ENCODE measurements around the gene HAPLN2.

- TF ChIP-seq CTCF (IDR thresholded peaks at IDR 0.05) (no peak), EP300 (IDR thresholded peaks at IDR 0.05) (no peak), POLR2A (IDR thresholded peaks at IDR 0.05) (no peak)
Measured at GRCh38 chr1:156664046-156664766, 45.0 kb downstream of the HAPLN2 start.

Data from gastroesophageal sphincter (tissue), 3 donors.